Sigmoid colon (tissue), 4 donors: ENCODE results near the gene UST.

Experiments
- CTCF ChIP-seq, 4 experiments: fragments of 450-650 bp in 3 of 4; fragments of 200-600 bp in 1 of 4; IDR thresholded peaks; one replicate each; pipeline ENCODE4 v1.5.1; 2016 to 2019; ENCODE audit warnings: antibody characterized with exemption in 4 of 4, mild to moderate bottlenecking in 3 of 4, moderate library complexity in 2 of 4
- EP300 ChIP-seq, 4 donors: sonication (generic); formaldehyde crosslinking; IDR thresholded peaks; one replicate each; pipeline ENCODE4 v1.6.1; 2017; ENCODE audit warnings: antibody characterized with exemption in 4 of 4
- POLR2A ChIP-seq, 2 donors: fragments of 450-650 bp; IDR thresholded peaks; one replicate each; pipeline ENCODE4 v1.6.1; 2016; ENCODE audit warnings: antibody characterized with exemption in 2 of 2, mild to moderate bottlenecking in 2 of 2, moderate library complexity in 2 of 2

- TF ChIP-seq CTCF (IDR thresholded peaks at IDR 0.05) (no peak), POLR2A (IDR thresholded peaks at IDR 0.05) (no peak), EP300 (IDR thresholded peaks at IDR 0.05) (no peak)
Measured at GRCh38 chr6:148885925-148886845, 139.4 kb downstream of the UST start.
